GM12865 (cell line): ENCODE measurements around the gene ELMO1.

ENCODE experiments used
- DNase-seq: peaks from one replicate; pipeline ENCODE4 v3.0.0; 2010; ENCODE audit warnings: low read depth
- H3K4me3 ChIP-seq: 2 replicates; pipeline ENCODE4 v1.5.1; 2011; ENCODE audit warnings: mild to moderate bottlenecking, low read depth, low read length, control low read depth
- CTCF ChIP-seq: IDR thresholded peaks from 2 replicates; pipeline ENCODE4 v1.5.1; 2011; ENCODE audit warnings: low read length, control low read depth, low read depth, inconsistent platforms; ENCODE audit not compliant: insufficient read depth; ENCODE audit errors: missing control alignments

Gene ELMO1

GRCh38 chr7:37337522-37337921, 111.1 kb downstream of the ELMO1 start:
- TF ChIP-seq CTCF, result no peak
- no peak overlapping the region for H3K4me3 ChIP-seq
- DNase-seq, result peak; percentile 57

- DNase-seq, result peak; percentile 93
- no peak for TF ChIP-seq CTCF
- peak overlapping the region; percentile 40 for H3K4me3 ChIP-seq
These were observed 112.4 kb downstream of the ELMO1 start for GRCh38 chr7:37336259-37336658.

GRCh38 chr7:37333075-37333474, 115.6 kb downstream of the ELMO1 start:
- DNase-seq, result no peak
- no peak overlapping the region for H3K4me3 ChIP-seq
- no peak for TF ChIP-seq CTCF

GRCh38 chr7:37332243-37333016, 116.2 kb downstream of the ELMO1 start:
- no peak for TF ChIP-seq CTCF
- no peak for DNase-seq
- no peak overlapping the region for H3K4me3 ChIP-seq

- H3K4me3 ChIP-seq, result no peak overlapping the region
- DNase-seq, result no peak
- no peak for TF ChIP-seq CTCF
These were observed 117.9 kb downstream of the ELMO1 start for GRCh38 chr7:37330775-37331174.

DNA sequence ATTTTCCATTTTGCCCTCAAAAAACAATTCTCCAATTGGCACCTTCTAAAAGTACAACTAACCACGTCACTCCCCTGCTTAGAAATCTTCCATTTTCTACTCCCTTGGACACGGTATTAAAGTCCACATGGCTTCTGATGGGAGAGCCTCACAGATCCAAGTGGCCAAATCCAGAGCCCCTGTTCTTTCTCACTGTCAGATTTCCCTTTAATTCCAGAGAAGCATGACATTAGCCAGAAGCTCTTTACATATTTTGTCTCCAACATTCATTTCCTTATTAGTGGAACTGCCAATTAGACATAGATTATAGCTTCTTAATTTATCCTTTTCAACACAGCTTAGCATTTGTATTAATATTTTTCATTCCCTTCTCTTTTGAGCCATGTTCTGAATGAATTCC, 118.7 kb downstream of the ELMO1 start:
- no peak for DNase-seq

More for the DNA sequence above, 118.7 kb downstream of the ELMO1 start:
- no peak overlapping the region for H3K4me3 ChIP-seq
- no peak for TF ChIP-seq CTCF
